ENCODE measurements around the gene RTP1. TPM values are rescaled to one million over a fixed set of nuclear protein-coding genes. Genes with fewer than 3 reads are reported as not detected.
"Not testable (repeated sequence)": the region's sequence is repeated elsewhere in the genome, so short reads cannot be mapped to it uniquely, and the experiment has no call there.

RTP1 gene
- total RNA-seq, 2 experiments from 2014 or later, result not detected

DNA sequence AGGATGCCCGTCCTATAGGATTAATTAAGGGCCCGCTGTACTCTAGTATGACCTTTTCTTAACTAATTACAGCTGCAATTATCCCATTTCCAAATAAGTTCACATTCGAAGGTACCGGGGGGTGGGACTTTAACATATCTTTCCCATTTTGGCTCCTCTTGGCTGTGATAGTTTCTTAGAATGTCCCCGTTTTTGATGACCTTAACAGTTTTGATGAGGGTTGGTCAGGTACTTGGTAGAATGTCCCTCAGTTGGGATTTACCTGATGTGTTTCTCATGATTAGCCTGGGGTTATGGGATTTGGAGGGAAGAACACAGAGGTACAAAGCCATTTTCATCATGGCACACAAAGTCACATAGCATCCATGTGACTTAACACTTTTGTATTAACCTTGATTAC is 18.2 kb downstream of the RTP1 start:
- H3K27me3 Mint-ChIP-seq (ENCODE audit: low read depth), result peaks cover 15% of the 10 kb centered on the region
- H3K4me1 Mint-ChIP-seq (ENCODE audit: low read depth), result no peaks in the 10 kb centered on the region
- no peaks in the 10 kb centered on the region for H3K36me3 Mint-ChIP-seq (ENCODE audit: low read depth)
- no peak overlapping the region for H3K4me3 Mint-ChIP-seq
- no peaks in the 10 kb centered on the region for H3K9me3 Mint-ChIP-seq (ENCODE audit: insufficient read depth)
- ATAC-seq, result no peak
- ChIA-PET POLR2A (no interaction called here), CTCF (no interaction called here)
- DNase-seq, result no peak
- no peak overlapping the region for H3K27ac Mint-ChIP-seq

DNA sequence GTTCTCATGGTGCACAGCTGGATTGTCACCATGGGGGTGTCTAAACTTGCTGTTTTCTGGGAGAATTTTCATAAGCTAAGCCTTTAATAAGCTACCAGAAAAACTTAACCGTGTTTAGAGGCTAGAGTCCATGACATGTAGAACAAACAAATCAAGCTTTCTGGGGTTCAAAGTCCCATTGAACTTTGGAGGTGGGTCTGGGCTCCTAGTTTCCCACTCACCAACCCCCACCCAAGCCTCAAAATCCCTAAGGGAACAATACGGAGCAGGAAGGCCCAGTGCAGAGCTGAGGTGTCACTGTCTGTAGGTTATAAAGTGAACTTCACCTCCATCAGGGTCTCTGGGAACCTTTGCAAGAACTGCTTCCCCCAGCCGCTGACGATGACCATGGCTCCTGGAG is 25.5 kb downstream of the RTP1 start:
- peaks cover 5% of the 10 kb centered on the region for H3K27me3 Mint-ChIP-seq (ENCODE audit: low read depth)
- no peak overlapping the region for H3K4me3 Mint-ChIP-seq
- no peaks in the 10 kb centered on the region for H3K36me3 Mint-ChIP-seq (ENCODE audit: low read depth)
- H3K4me1 Mint-ChIP-seq (ENCODE audit: low read depth), result no peaks in the 10 kb centered on the region
- no peak overlapping the region for H3K27ac Mint-ChIP-seq
- ChIA-PET POLR2A (no interaction called here), CTCF (interaction anchor here (1.7 to 4.9 kb wide), 3 partner anchors 94 to 456 kb away, joined by 4 to 20 read pairs (median 9); no protein-coding TSS in a partner anchor)
- DNase-seq (no peak), ATAC-seq (no peak)
- H3K9me3 Mint-ChIP-seq (ENCODE audit: insufficient read depth), result no peaks in the 10 kb centered on the region

DNA sequence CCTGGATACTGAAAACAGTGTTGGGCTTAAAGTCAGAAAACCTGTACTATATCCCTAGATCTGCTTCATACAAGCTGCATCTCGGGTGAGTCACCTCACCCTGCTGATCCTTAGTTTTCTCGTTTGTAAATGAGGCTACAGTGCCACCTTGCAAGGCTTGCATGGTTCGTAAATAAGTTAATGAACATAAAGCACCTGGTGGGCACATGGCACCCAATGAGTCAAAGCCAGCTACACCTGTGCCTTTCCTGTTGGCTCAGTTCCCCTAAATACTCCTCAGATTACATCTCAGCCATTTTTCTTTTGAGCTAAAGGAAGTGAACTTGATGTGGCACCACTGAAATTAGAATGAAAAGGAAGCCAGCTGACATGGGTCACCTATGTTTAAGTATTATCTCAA is 26.5 kb downstream of the RTP1 start:
- Mint-ChIP-seq H3K9me3 (ENCODE audit: insufficient read depth) (no peaks in the 10 kb centered on the region), H3K4me3 (no peak overlapping the region), H3K27ac (no peak overlapping the region), H3K4me1 (ENCODE audit: low read depth) (no peaks in the 10 kb centered on the region), H3K36me3 (ENCODE audit: low read depth) (no peaks in the 10 kb centered on the region), H3K27me3 (ENCODE audit: low read depth) (peaks cover 6% of the 10 kb centered on the region)
- DNase-seq, result no peak
- ChIA-PET CTCF (interaction anchor here (0.6 to 4.9 kb wide), 3 partner anchors 58 to 455 kb away, joined by 4 to 20 read pairs (median 9); no protein-coding TSS in a partner anchor), POLR2A (no interaction called here)
- ATAC-seq, result no peak

DNA sequence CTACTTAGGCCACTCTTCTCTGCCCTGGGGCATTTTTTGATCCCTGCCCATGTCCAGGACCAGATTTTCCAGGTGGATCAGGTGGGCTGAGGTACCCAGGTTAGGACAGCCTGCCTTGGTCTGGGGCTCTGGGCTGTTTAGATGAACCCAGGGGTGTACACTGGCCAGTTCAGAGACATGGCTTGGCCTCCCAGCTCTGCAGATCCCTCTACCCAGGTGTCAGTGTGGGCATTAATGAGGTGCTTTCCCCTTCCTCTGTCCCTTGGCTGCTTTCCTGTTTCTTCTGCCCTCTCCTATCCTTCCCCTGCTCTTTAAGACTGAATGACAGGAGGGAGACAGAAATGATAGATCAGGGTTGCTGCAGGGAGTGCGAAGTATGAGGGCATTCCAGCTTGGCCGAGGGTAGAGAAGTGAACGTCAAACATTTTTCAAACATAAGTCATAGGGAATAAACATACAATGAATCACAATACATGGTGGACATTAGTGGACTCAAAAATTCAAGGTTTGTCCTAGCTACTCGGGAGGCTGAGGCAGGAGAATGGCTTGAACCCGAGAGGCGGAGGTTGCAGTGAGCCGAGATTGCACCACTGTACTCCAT is 30.5 kb downstream of the RTP1 start:
- no peaks in the 10 kb centered on the region for H3K36me3 Mint-ChIP-seq (ENCODE audit: low read depth)
- H3K27me3 Mint-ChIP-seq (ENCODE audit: low read depth), result peaks cover 11% of the 10 kb centered on the region
- POLR2A ChIA-PET, result no interaction called here
- H3K27ac Mint-ChIP-seq, result no peak overlapping the region
- H3K4me3 Mint-ChIP-seq, result no peak overlapping the region
- no peaks in the 10 kb centered on the region for H3K4me1 Mint-ChIP-seq (ENCODE audit: low read depth)
- no peaks in the 10 kb centered on the region for H3K9me3 Mint-ChIP-seq (ENCODE audit: insufficient read depth)
- CTCF ChIA-PET, result interaction anchor here (1.2 kb wide), 1 partner anchor 20 kb away, joined by 3 read pairs; no protein-coding TSS in a partner anchor
- DNase-seq, result no peak
- ATAC-seq, result no peak

DNA sequence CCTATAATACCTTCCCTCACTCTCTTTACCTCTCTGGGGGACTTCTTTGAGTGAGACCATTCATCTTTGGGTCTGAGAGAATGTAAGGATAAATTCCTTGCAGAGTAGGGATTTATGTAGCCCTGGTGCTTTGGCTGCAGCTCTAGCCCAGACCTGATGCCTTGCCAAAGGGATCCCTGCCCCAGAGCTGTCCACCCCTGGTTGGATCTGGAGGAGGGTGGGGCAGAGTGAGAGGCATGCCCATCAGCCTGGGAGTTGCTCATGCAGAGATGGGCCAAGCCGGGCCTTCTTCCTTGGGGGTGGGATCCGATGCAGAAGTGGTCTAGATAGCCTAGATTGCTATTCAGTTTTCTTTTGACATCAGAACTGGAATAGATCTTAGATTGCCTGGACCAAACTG is 31.5 kb downstream of the RTP1 start:
- ATAC-seq (no peak), DNase-seq (no peak)
- Mint-ChIP-seq H3K27ac (no peak overlapping the region), H3K4me1 (ENCODE audit: low read depth) (no peaks in the 10 kb centered on the region), H3K36me3 (ENCODE audit: low read depth) (no peaks in the 10 kb centered on the region), H3K4me3 (no peak overlapping the region), H3K27me3 (ENCODE audit: low read depth) (peaks cover 8% of the 10 kb centered on the region), H3K9me3 (ENCODE audit: insufficient read depth) (no peaks in the 10 kb centered on the region)
- ChIA-PET CTCF (no interaction called here), POLR2A (no interaction called here)

DNA sequence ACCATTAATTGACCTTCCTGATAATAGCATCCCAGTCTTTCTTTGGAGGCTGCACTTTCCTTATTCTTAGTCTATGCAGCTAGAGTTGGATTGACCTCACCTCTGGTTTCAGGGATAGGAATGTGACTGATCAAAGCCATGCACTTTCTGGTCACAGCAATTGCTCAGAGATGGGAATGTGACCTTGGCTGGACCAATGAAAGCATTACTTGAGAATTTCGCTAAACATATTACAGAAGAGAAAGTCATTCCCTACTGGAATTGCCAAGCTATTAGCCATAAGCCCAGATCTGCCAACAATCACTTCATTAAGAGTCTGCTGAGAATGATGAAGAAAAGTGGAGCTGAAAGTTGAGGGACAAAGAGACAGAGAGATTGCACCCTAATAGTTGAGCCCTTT is 32.7 kb downstream of the RTP1 start:
- POLR2A ChIA-PET, result no interaction called here
- CTCF ChIA-PET, result interaction anchor here (1.0 to 1.2 kb wide), 3 partner anchors 10 to 386 kb away, joined by 3 to 4 read pairs (median 3); no protein-coding TSS in a partner anchor
- H3K4me3 Mint-ChIP-seq, result no peak overlapping the region
- H3K27ac Mint-ChIP-seq, result no peak overlapping the region
- DNase-seq (no peak), ATAC-seq (no peak)
- H3K4me1 Mint-ChIP-seq (ENCODE audit: low read depth), result no peaks in the 10 kb centered on the region
- H3K9me3 Mint-ChIP-seq (ENCODE audit: insufficient read depth), result no peaks in the 10 kb centered on the region
- H3K36me3 Mint-ChIP-seq (ENCODE audit: low read depth), result no peaks in the 10 kb centered on the region
- H3K27me3 Mint-ChIP-seq (ENCODE audit: low read depth), result peaks cover 8% of the 10 kb centered on the region

DNA sequence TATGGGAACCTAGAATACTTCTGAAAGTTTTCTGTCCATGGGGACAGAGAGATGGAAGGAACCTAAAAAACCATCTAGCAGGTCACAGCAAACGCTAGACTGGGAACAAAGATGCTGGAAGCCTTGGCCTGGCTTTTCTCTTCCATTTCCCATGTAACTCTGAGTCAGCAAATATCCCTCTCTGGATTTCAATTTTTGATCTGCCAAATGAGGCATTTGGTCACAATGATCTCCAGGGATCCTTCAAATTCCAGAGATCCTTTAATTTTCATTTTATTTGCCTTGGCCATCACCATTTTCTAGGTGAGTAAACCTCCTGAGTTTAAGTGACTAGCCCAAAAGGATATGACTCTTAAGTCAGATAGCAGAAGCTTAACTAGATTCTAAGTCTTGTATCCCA is 39.7 kb downstream of the RTP1 start:
- Mint-ChIP-seq H3K36me3 (ENCODE audit: low read depth) (no peaks in the 10 kb centered on the region), H3K9me3 (ENCODE audit: insufficient read depth) (no peaks in the 10 kb centered on the region), H3K4me1 (ENCODE audit: low read depth) (no peaks in the 10 kb centered on the region), H3K27me3 (ENCODE audit: low read depth) (peaks cover 2% of the 10 kb centered on the region), H3K4me3 (no peak overlapping the region), H3K27ac (no peak overlapping the region)
- CTCF ChIA-PET, result no interaction called here
- ATAC-seq, result no peak
- no peak for DNase-seq
- POLR2A ChIA-PET, result no interaction called here

DNA sequence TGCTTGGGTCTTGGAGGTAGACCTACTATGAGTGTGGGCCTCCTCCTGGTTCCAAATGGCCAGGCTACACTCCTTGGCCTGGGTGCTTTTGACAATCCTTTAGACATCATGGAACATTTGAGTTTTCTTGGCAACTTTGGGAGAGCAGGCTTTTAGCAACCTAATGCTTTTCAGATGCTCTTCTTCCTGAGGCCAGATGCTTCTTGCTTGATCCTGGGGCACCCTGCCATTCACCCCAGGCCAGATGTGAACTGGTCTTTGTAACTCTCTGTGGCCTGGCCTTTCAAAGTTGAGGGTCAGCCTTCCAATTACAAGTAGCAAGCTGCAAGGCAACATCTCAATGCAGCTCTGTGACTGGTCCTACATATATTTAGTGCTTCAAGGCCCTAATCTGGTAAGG is 40.5 kb downstream of the RTP1 start:
- no peak for ATAC-seq
- Mint-ChIP-seq H3K4me1 (ENCODE audit: low read depth) (no peaks in the 10 kb centered on the region), H3K27ac (no peak overlapping the region), H3K27me3 (ENCODE audit: low read depth) (peaks cover 2% of the 10 kb centered on the region), H3K4me3 (no peak overlapping the region), H3K9me3 (ENCODE audit: insufficient read depth) (no peaks in the 10 kb centered on the region), H3K36me3 (ENCODE audit: low read depth) (no peaks in the 10 kb centered on the region)
- CTCF ChIA-PET, result no interaction called here
- DNase-seq, result no peak
- POLR2A ChIA-PET, result no interaction called here

DNA sequence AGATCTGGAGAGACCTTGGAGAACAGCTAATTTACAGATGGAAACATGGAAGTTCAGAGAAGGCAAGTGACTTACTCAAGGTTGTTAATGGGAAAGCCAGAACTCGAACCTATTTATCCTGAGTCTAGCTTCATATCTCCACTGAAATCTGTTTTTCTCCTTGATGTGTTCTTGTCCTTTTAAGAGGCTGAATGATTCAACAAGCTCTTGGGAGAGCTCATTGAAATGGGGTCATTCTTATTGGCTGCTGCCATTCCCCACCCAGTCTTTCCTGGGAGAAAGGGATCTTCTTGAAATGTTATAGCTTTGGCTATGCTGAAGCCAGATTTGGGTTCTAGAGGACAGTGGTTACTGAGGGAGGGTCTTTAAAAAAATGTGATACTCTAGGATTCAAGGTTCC is 41.0 kb downstream of the RTP1 start:
- POLR2A ChIA-PET, result no interaction called here
- H3K27ac Mint-ChIP-seq, result no peak overlapping the region
- CTCF ChIA-PET, result no interaction called here
- peaks cover 2% of the 10 kb centered on the region for H3K27me3 Mint-ChIP-seq (ENCODE audit: low read depth)
- H3K36me3 Mint-ChIP-seq (ENCODE audit: low read depth), result no peaks in the 10 kb centered on the region
- ATAC-seq, result no peak
- no peak overlapping the region for H3K4me3 Mint-ChIP-seq
- no peak for DNase-seq
- no peaks in the 10 kb centered on the region for H3K4me1 Mint-ChIP-seq (ENCODE audit: low read depth)
- H3K9me3 Mint-ChIP-seq (ENCODE audit: insufficient read depth), result no peaks in the 10 kb centered on the region

DNA sequence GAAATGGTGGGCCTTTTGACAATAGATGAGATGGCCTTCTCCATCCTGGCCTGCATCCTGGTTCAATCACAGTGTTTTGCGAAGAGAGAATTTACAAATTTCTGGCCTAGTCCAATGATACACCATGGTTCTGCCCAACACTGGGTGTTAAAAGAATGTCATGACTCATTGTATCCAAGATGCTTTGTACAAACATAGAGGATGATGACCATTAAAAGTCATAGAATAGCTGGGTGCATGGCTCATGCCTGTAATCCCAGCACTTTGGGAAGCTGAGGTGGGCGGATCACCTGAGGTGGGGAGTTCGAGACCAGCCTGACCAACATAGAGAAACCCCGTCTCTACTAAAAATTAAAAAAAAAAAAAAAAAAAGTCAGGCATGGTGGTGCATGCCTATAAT is 41.5 kb downstream of the RTP1 start:
- POLR2A ChIA-PET; H3K27ac Mint-ChIP-seq; ATAC-seq; H3K4me1 Mint-ChIP-seq (ENCODE audit: low read depth); DNase-seq; CTCF ChIA-PET; H3K9me3 Mint-ChIP-seq (ENCODE audit: insufficient read depth); H3K4me3 Mint-ChIP-seq; H3K27me3 Mint-ChIP-seq (ENCODE audit: low read depth); H3K36me3 Mint-ChIP-seq (ENCODE audit: low read depth): not testable (repeated sequence)

DNA sequence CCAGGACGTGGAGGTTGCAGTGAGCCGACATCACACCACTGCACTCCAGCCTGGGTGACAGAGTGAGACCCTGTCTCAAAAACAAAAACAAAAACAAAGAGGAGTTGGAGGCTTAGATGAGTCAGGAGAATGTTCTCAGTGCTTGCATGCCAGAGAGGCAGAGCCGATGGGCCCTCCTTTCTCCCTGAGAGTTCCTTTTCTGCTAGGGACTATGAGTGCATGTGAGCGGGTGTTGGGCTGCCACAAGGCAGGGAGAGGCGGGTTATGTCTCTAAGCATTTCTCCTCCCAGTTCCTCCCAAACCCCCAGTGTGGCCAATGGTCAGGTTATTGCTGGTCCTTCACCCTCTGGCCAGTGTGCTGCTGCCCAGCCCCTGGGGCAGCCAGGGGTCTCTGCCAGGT is 45.1 kb downstream of the RTP1 start:
- Mint-ChIP-seq H3K36me3 (ENCODE audit: low read depth) (no peaks in the 10 kb centered on the region), H3K4me1 (ENCODE audit: low read depth) (peaks cover 4% of the 10 kb centered on the region), H3K9me3 (ENCODE audit: insufficient read depth) (no peaks in the 10 kb centered on the region), H3K27ac (no peak overlapping the region), H3K4me3 (no peak overlapping the region), H3K27me3 (ENCODE audit: low read depth) (peaks cover 2% of the 10 kb centered on the region)
- DNase-seq (no peak), ATAC-seq (no peak)
- ChIA-PET CTCF (interaction anchor here (1.4 kb wide), 1 partner anchor 437 kb away, joined by 4 read pairs; no protein-coding TSS in a partner anchor), POLR2A (no interaction called here)

DNA sequence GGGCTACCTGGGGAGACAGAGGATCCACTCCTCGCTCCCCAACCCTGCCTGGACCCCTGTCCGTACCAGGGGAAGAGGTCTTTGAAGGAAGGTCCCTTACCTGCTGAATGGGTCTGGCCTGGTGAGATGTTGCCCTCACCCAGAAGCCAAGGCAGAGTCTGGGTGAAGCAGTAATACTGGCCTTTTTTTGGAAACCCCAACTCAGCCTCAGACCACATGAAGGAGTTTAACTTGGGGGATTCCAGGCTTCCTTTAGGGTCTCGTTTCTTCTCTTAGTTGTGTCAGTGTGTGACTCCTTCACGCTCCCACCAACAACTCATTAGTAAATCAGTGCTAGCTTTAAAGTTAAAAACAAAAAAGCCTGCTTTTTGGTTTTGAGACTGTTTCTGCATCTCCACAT is 45.6 kb downstream of the RTP1 start:
- H3K4me3 Mint-ChIP-seq, result no peak overlapping the region
- H3K27ac Mint-ChIP-seq, result no peak overlapping the region
- no peak for DNase-seq
- H3K27me3 Mint-ChIP-seq (ENCODE audit: low read depth), result peaks cover 2% of the 10 kb centered on the region
- POLR2A ChIA-PET, result no interaction called here
- ATAC-seq, result no peak
- no peaks in the 10 kb centered on the region for H3K36me3 Mint-ChIP-seq (ENCODE audit: low read depth)
- CTCF ChIA-PET, result no interaction called here
- no peaks in the 10 kb centered on the region for H3K9me3 Mint-ChIP-seq (ENCODE audit: insufficient read depth)
- peaks cover 5% of the 10 kb centered on the region for H3K4me1 Mint-ChIP-seq (ENCODE audit: low read depth)

DNA sequence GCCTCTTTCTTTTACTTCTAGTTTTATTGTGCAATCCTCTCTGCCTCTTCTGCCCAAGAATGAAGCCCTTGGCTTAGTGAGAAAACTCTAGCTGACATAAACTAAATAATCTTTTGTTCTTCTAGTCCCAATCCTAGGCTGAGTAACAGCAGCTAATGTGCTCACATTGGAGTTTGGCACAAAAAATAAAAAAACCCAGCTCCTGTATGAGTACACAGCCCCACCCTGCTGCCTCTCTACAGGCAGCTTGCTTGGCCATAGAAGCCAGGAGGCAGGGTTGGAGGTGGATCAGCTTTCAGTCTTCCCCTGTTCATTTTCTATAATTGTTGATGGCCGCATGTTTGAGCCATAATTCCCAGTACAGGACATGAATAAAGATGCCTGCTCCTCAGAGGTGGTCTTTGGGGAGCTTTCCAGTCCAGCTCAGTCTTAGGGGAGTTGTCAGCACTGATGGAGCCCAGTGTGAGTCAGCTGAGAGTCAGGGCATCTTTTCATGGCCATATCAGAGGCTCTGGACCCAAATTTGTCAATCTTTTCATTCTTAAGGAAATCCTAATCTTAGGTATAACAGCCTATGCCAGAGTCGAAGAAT is 46.7 kb downstream of the RTP1 start:
- Mint-ChIP-seq H3K4me3 (no peak overlapping the region), H3K36me3 (ENCODE audit: low read depth) (no peaks in the 10 kb centered on the region), H3K9me3 (ENCODE audit: insufficient read depth) (no peaks in the 10 kb centered on the region), H3K27ac (no peak overlapping the region), H3K27me3 (ENCODE audit: low read depth) (peaks cover 4% of the 10 kb centered on the region), H3K4me1 (ENCODE audit: low read depth) (peaks cover 5% of the 10 kb centered on the region)
- CTCF ChIA-PET, result interaction anchor here (0.8 to 1.0 kb wide), 2 partner anchors 24 to 436 kb away, joined by 3 to 4 read pairs; no protein-coding TSS in a partner anchor
- DNase-seq (no peak), ATAC-seq (no peak)
- POLR2A ChIA-PET, result no interaction called here

Data from activated CD8-positive, alpha-beta T cell treated with anti-CD3 and anti-CD28 coated beads, Interleukin-2, amount 10 ng/mL, durations not matched to agents 7 days and 5 days (primary cell).